SK-N-DZ (cell line): Measurements from ENCODE around the gene ZSWIM6.

Experiments used
- DNase-seq: peaks from one replicate; pipeline ENCODE4 v3.0.0-alpha.2; 2015; ENCODE audit warnings: low spot score

Gene ZSWIM6

DNA sequence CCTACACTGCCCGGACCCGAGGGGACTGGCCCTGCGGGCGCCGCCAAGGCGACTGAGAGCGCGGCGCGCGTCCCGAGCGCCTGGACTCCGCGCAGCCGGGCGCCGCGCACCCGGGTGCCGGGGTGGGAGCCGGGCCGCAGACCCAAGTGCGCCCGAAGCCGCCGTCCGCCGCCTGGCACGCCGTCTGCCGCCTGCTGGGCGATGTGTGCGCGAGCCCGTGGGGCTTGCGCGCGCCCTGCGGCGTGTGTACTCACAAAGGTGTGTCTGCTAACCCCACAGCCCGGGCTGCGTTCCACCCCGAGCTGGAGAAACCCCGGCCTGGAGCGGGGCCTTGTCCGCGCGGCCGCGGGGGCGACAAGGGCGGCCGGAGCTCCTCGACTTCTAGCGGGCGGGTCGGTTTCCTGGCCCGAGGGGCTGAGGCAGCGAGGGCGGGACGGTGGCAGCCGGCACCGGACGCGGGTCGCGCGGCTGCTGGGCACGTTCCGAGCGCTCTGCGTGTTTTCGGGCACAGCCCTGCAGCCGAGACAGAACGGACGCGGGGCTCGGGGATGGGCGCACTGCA is 1.1 kb upstream of the ZSWIM6 start:
- peak; percentile 70 for DNase-seq

DNA sequence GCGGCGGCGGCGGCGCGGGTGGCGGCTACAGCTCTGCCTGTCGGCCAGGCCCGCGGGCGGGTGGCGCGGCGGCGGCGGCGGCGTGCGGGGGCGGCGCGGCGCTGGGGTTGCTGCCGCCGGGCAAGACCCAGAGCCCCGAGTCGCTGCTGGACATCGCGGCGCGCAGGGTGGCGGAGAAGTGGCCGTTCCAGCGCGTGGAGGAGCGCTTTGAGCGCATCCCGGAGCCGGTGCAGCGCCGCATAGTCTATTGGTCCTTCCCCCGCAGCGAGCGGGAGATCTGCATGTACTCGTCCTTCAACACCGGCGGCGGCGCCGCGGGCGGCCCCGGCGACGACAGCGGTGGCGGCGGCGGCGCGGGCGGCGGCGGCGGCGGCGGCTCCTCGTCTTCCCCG is 296 bp downstream of the ZSWIM6 start:
- no peak for DNase-seq

DNA sequence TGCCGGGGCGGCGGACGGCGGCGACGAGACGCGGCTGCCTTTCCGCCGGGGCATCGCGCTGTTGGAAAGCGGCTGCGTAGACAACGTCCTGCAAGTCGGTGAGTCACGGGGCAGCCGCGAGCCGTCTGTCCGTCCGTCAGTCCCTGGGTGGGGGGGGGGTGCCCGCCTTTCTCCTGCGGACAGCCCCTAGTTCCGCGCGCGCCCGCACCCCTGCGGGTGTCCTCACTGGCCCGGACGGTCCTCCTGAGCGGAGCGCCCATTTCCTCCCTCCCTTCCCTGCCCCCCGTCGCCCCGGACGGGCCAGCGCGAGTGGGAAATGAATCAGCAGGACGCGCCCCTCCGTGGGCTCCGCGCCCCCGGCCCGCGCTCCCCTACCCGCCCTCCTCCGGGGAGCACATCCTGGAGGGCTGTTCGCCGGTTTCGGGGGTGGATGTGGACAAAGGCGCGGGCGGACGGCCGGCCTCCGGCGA is 828 bp downstream of the ZSWIM6 start:
- no peak for DNase-seq

DNA sequence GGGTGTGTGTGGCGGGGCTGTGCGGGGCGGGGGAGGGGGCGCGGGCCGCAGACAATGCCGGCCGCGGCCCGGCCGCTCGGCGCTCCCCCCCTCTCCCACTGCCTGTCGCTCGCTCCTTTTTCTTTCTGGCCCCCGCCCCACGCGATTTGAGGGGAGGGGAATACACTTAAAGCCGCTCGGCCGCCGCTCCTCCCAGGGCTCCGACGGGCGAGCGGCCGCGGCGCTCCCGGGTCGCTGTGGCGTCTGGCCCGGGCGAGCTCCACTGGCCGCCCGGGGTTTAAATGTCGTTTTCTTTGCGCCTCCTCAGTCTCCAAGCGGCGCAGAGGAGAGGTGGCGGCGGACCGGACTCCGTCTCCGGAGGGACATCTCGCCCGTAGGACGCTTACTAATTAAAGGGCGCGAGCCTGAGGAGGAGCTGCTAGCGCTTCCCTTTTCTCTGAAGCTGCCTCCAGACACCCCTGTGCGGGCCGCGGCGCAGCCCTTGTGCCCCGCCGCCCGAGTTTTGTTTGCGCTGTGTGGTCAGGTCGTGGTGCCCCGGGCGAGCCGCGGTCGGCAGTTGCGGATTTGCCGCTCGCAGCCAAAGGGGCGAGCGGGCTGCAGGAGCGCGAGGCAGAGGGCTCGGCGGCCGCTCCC is 1.4 kb downstream of the ZSWIM6 start:
- DNase-seq, result peak; percentile 41

DNA sequence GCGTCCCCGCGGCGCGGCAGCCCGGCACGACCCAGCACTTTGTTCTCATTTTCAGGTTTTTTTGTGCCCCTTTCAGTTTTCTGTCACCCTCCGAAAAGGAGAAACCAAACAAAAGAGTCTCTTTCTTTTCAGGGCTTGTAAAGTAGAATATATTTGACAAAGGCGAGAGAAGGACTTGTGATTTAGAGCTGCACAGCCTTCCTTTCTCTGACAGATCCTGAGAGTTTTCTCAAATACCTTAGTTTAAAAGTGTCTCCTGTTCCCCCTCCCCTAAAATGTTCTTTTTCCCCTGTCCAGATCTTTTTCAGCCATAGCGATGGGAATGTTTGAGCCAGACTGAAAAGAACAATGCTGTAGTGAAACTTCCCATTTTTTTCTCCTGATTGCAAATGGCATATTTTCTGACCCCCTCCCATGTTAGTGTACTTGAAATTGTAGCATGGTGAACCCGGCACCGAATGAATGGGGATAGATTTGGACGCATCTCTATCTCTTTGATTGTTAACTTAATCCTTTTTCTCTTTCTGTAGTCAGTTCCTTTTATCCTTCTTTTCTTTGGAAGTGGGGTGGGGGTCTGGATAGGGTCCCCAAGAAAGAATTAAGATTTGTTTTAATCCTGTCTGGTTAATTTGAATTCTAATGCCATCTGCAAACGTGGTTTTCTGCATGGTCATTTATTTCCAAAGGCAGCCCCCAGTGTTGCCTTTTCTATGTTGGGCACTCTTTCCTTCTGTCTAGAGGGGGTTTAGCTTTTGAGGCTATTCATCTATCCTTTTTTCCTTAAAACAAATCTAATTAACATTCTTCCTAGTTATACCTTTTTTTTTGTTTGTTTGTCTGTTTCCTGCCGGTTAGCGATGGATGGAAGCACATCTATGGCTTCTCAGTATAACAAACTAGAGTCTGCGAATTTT is 2.2 kb downstream of the ZSWIM6 start:
- no peak for DNase-seq

DNA sequence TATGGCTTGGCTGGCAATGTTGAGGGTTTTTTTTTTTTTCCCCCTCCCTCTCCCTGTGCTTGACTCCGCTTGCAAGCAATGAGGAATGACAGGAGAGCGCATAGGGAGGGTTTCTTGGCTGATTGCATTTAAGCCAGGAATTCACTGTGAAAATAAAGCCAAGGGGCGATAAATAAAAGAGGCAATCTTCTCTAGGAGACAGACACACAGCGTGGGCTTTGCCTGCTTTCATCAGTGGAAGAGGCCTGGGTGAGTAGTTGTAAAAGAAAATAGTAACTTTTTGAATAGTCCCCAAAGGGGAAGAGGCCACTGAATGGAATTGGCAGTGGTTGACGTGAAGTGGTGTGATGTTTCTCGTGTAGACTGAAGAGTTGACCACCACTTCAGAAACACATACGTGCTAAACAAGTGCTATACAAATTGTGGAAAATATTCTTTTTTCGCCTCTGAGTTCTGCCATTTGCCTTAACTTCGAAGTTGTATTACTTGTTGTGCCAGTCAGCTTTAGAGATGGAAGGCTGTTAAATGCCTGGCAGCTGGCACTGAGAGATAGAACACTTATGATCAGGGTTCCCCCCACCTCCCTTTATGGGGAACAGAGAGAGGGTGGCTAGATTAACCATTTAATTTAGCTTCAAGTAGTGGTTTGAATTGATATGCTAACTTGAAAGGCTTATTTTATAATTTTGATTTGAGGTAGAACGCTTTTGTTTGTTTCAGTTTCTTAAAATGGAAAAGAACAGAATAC is 3.0 kb downstream of the ZSWIM6 start:
- peak; percentile 41 for DNase-seq

GRCh38 chr5:61339764-61340163 is 7.7 kb downstream of the ZSWIM6 start:
- no peak for DNase-seq

DNA sequence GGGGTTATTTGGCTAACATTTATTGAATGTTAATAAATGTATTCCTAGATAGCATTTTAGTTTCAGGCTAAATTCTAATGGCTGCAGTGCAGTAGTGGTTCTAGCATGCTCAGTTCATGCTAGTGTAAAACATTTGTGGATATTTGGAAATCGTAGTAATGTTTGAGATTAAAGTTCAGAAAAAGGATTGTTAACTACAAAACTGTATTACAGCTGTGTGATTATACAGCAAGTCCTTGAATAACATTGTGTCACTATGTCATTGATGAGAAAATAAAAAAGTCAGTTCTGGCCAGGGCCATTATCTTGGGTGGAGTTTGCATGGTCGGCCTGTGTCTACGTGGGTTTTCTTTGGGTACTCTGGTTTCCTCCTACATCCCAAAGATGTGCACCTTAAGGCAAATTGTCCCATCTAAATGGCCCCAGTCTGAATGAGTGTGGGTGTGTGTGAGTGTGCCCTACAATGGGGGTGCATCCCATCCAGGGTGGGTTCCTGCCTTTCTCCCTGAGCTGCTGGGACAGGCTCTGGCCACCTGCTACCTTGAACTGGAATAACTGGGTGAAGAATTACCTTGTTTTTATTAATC is 8.8 kb downstream of the ZSWIM6 start:
- no peak for DNase-seq

- no peak for DNase-seq
Observed at GRCh38 chr5:61342071-61342501, 10.0 kb downstream of the ZSWIM6 start.

DNA sequence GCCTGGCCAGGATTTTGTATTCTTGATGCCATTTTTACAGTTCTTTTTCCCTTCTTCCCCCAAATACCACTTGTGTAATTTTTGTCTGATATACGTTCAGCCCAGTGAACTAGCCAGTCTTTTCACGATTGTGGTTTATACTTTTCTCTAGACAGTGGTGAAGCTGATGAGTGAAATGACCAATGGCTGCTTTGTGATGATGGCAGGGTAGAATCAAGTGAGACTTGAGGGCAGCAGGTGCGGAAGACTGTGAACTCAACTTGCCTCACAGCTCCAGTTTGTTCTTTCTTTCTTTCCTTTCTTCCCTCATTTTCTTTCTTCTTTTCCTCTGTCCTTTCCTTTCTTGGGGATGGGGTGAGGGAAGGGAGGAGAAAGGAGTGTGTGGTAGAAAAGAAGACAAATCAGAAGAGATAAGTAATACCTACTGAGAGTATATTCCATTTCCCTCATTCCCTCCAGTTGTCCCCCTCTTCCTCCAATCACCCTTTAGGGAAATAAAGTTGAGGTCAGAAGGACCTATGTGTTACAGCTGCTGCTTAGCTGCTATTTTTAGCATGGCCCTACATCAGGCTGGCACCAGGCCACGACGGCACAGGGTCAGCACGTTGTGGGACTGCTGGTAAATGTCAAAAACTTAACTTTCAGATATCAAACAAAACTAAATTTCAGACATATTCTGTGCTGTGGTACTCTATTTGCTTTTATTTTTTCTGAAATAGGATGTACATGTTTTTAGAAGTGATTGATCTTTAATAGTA is 12.3 kb downstream of the ZSWIM6 start:
- DNase-seq, result no peak

GRCh38 chr5:61346511-61346910 is 14.5 kb downstream of the ZSWIM6 start:
- DNase-seq, result no peak

- no peak for DNase-seq
Observed at GRCh38 chr5:61347080-61347479, 15.0 kb downstream of the ZSWIM6 start.

GRCh38 chr5:61348447-61348846 is 16.4 kb downstream of the ZSWIM6 start:
- DNase-seq, result no peak

GRCh38 chr5:61349935-61350334 is 17.9 kb downstream of the ZSWIM6 start:
- DNase-seq, result no peak

GRCh38 chr5:61350535-61350934 is 18.5 kb downstream of the ZSWIM6 start:
- no peak for DNase-seq

GRCh38 chr5:61351733-61352132 is 19.7 kb downstream of the ZSWIM6 start:
- DNase-seq, result no peak

- DNase-seq, result no peak
Observed at GRCh38 chr5:61352180-61352579, 20.1 kb downstream of the ZSWIM6 start.

DNA sequence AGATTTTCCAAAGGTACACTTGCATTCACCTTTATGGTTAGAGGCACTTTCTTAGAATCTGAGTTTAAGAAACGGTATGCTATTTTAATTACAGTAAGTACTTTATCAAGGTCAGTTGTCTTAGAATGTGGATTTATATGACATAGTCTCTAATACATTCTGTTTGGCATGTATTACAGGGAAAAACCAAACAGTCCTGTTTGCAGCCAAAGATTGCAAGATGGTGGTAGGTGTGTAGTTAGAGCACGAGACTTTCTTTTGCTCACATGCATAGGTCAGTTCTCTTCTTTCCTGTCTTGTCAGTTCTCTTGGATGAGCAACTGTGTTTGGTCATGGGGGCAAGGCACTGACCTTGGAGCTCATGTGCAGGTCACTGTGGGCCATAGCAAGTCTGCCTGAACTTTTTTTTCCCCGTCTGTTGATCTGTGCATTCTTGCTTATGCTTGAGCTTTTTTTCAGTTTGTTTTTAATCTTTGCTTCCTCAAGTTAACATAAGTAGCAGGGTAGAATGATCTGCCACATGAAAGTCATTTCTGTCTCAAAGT is 20.6 kb downstream of the ZSWIM6 start:
- DNase-seq, result no peak

DNA sequence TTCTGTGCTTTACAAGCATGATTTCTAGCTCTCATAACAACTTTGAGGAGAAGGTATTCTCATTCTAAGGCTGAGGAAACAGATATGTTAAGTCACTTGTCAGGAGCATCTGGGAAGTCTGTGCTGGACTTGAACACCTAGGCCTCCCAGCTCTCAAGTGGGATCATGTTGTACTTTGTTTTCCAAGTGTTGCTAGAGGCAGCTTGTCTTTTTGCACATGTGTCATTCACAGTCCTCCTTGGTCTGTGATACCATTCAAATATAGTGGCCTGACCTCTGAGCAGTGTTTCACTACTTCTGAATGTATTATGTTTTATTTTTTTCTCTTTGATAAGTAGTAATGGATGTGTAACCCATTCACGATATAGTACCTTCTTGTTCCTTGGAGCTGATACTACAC is 21.2 kb downstream of the ZSWIM6 start:
- DNase-seq, result no peak

GRCh38 chr5:61354199-61354598 is 22.1 kb downstream of the ZSWIM6 start:
- no peak for DNase-seq
